Muscle of leg (tissue), 11 donors: Measurements from ENCODE around the gene ZBTB20. TPM values are rescaled to one million over a fixed set of nuclear protein-coding genes. Genes with fewer than 3 reads are reported as not detected.

Experiments
- DNase-seq: peaks from one replicate; pipeline ENCODE4 v3.0.0; 2013
- H3K27ac ChIP-seq: one replicate; pipeline ENCODE4 v1.5.1; 2013; ENCODE audit warnings: mild to moderate bottlenecking, low read length, control low read depth
- H3K27me3 ChIP-seq: one replicate; pipeline ENCODE4 v1.6.1; 2013; ENCODE audit warnings: low read length; ENCODE audit not compliant: control insufficient read depth, insufficient read depth
- H3K36me3 ChIP-seq: one replicate; pipeline ENCODE4 v1.6.1; 2013; ENCODE audit warnings: low read length; ENCODE audit not compliant: control insufficient read depth, insufficient read depth
- H3K4me1 ChIP-seq: one replicate; pipeline ENCODE4 v1.6.1; 2013; ENCODE audit warnings: low read length; ENCODE audit not compliant: control insufficient read depth, insufficient read depth
- H3K4me3 ChIP-seq: one replicate; pipeline ENCODE4 v1.5.1; 2013; ENCODE audit warnings: low read length, control low read depth
- H3K9me3 ChIP-seq: replicated peaks from 2 replicates; pipeline ENCODE4 v1.6.1; 2013; ENCODE audit warnings: low read depth, low read length; ENCODE audit not compliant: control insufficient read depth
- WGBS: methylation state at CpG from one replicate; pipeline ENCODE4 v1.1.5; 2013; ENCODE audit warnings: missing lambda C conversion rate; ENCODE audit not compliant: insufficient coverage; 5-methylcytosine and 5-hydroxymethylcytosine counted together
- polyA plus RNA-seq, 8 donors: library from polyadenylated mRNA; unstranded; fragments of 120-200 nt; gene quantifications; one replicate each; pipeline versions ENCODE4 v1.2.1 to v1.2.3, GENCODE V29; 2013; ENCODE audit warnings: inconsistent platforms in 1 of 8, low replicate concordance in 1 of 8; ENCODE audit not compliant: insufficient read length in 8 of 8, insufficient read depth in 1 of 8
- total RNA-seq: library from RNA; stranded (reverse); fragments of 120-200 nt; gene quantifications from one replicate; pipeline ENCODE4 v1.2.4, GENCODE V29; 2013

ZBTB20 gene
- total and polyA plus RNA-seq, 9 donors: 1.0 to 16.6 (median 2.8) TPM

- H3K36me3 ChIP-seq: no peaks in the 10 kb centered on the region
- WGBS: no CpG with 5 or more reads among the region's 6 CpGs
- H3K4me1 ChIP-seq: peaks cover 10% of the 10 kb centered on the region
- peak overlapping the region; percentile 32 for H3K4me3 ChIP-seq
- H3K27ac ChIP-seq: peak overlapping the region; percentile 93
- DNase-seq: peak; percentile 80
- no peaks in the 10 kb centered on the region for H3K9me3 ChIP-seq
- H3K27me3 ChIP-seq: no peaks in the 10 kb centered on the region
These were observed 523.0 kb downstream of the ZBTB20 start for GRCh38 chr3:114624047-114624445.

- peak overlapping the region; percentile 93 for H3K27ac ChIP-seq
- H3K4me1 ChIP-seq: peaks cover 10% of the 10 kb centered on the region
- no CpG with 5 or more reads among the region's 5 CpGs for WGBS
These were observed 523.6 kb downstream of the ZBTB20 start for GRCh38 chr3:114623420-114624046.

DNA sequence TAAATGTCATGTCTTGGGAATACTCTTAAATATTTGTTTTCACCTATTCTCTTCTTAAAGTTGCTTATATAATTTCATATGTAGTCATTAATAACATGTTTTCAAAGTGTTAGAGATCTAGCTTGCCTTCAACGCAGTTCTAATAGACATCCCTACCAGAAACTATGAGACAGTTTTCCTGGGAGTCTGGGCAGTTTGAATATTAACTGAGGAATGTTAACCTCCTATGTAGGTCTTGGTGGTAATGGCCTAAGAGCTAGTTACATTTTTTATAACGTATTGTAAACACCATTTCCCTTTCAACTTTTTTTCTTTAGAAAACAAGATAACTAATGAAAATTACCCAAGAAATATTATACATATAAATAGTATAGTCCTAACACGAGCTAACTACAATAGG is 525.1 kb downstream of the ZBTB20 start:
- Histone ChIP-seq H3K9me3 (no peaks in the 10 kb centered on the region), H3K4me1 (peaks cover 10% of the 10 kb centered on the region), H3K4me3 (no peak overlapping the region), H3K27ac (no peak overlapping the region), H3K36me3 (no peaks in the 10 kb centered on the region), H3K27me3 (no peaks in the 10 kb centered on the region)
- no CpG with 5 or more reads among the region's 3 CpGs for WGBS
- DNase-seq: no peak

More at GRCh38 chr3:114623420-114624046, 523.6 kb downstream of the ZBTB20 start:
- DNase-seq: no peak
- Histone ChIP-seq H3K36me3 (no peaks in the 10 kb centered on the region), H3K9me3 (no peaks in the 10 kb centered on the region), H3K27me3 (no peaks in the 10 kb centered on the region), H3K4me3 (no peak overlapping the region)

- 100% methylated on average over 1 of the region's 3 CpGs for WGBS
- Histone ChIP-seq H3K27me3 (no peaks in the 10 kb centered on the region), H3K4me1 (peaks cover 9% of the 10 kb centered on the region), H3K4me3 (no peak overlapping the region), H3K9me3 (no peaks in the 10 kb centered on the region), H3K36me3 (no peaks in the 10 kb centered on the region), H3K27ac (no peak overlapping the region)
- DNase-seq: no peak
These were observed 527.3 kb downstream of the ZBTB20 start for GRCh38 chr3:114619771-114620170.

DNA sequence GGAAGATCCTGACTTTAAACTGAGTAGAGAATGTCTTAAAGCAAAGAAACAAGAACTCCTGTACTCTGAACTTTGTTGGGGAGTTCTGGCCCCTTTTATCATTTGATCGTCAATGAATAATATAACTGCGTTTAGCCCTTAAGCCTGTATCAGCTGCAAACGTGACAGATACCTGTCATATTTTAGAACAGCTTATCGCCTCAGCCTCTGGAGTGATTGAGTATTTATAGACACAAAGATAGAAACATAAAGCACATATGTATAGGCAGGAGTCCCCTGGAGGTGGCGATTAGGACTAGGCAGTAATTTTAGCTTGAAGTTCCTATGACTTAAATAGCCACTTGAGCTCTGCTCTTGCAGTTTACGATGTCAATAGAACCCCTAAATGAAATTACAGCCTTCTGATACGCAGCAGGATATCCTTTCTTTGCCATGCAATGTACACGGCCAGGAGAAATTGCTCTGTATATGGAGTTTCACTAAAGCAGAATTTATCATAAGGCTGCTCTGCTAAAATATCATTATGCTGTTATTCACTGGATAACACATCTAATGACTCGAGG is 531.5 kb downstream of the ZBTB20 start:
- DNase-seq: no peak
- WGBS: 83% methylated on average over 1 of the region's 9 CpGs
- Histone ChIP-seq H3K4me3 (no peak overlapping the region), H3K27ac (no peak overlapping the region), H3K4me1 (no peaks in the 10 kb centered on the region), H3K27me3 (no peaks in the 10 kb centered on the region), H3K36me3 (no peaks in the 10 kb centered on the region), H3K9me3 (no peaks in the 10 kb centered on the region)

GRCh38 chr3:114609973-114610630 is 537.0 kb downstream of the ZBTB20 start:
- Histone ChIP-seq H3K4me1 (no peaks in the 10 kb centered on the region), H3K27ac (no peak overlapping the region), H3K4me3 (no peak overlapping the region), H3K9me3 (no peaks in the 10 kb centered on the region), H3K36me3 (no peaks in the 10 kb centered on the region), H3K27me3 (no peaks in the 10 kb centered on the region)
- DNase-seq: no peak
- WGBS: 60% methylated on average over 1 of the region's 4 CpGs

GRCh38 chr3:114608293-114608692 is 538.8 kb downstream of the ZBTB20 start:
- Histone ChIP-seq H3K27me3 (no peaks in the 10 kb centered on the region), H3K36me3 (no peaks in the 10 kb centered on the region), H3K4me3 (no peak overlapping the region), H3K9me3 (no peaks in the 10 kb centered on the region), H3K4me1 (no peaks in the 10 kb centered on the region), H3K27ac (no peak overlapping the region)
- WGBS: no CpG with 5 or more reads among the region's 1 CpG
- DNase-seq: no peak

DNA sequence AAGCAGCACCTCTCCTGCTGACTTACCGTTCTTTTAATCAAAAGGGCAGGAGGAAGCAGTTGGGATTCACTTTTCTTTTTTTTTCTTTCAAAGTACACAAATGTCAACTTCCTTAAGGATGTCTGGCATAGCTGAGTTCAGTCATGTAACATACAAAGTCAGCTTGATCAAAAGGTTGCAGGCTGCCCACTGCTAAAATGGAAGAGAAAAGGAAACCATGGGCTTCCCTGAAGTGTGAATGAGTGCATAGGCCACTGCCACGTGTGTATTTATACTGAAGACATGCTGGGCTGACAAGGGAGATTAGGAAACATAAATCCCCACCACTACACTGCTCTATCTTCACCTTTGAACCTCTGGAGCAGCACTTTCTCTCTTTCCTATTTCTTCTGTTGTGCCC is 540.8 kb downstream of the ZBTB20 start:
- Histone ChIP-seq H3K4me3 (no peak overlapping the region), H3K9me3 (no peaks in the 10 kb centered on the region), H3K4me1 (no peaks in the 10 kb centered on the region), H3K27ac (no peak overlapping the region), H3K36me3 (no peaks in the 10 kb centered on the region), H3K27me3 (no peaks in the 10 kb centered on the region)
- WGBS: no CpG with 5 or more reads among the region's 2 CpGs
- no peak for DNase-seq

DNA sequence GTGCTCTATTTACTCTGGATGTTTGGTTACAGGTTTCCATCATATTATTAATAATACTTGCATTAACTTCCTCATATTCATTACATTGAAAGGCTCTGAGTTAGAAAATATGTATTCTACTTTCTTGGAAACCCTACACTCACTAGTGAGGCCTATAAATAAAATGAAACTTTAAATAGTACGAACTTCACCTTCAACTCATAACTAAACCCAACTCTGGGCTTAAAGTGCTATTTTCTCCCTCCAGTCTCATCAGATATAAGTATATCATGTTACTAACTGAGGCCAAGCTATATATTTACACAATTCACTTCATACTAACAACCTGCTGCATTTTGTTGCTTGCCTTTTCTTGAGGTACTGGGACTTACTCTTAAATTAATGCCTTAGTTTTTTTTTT is 546.5 kb downstream of the ZBTB20 start:
- WGBS: no CpG with 5 or more reads among the region's 1 CpG
- H3K9me3 ChIP-seq: no peaks in the 10 kb centered on the region
- H3K4me1 ChIP-seq: peaks cover 3% of the 10 kb centered on the region
- no peak overlapping the region for H3K4me3 ChIP-seq
- peak; percentile 15 for DNase-seq
- H3K27ac ChIP-seq: no peak overlapping the region
- no peaks in the 10 kb centered on the region for H3K27me3 ChIP-seq
- no peaks in the 10 kb centered on the region for H3K36me3 ChIP-seq

DNA sequence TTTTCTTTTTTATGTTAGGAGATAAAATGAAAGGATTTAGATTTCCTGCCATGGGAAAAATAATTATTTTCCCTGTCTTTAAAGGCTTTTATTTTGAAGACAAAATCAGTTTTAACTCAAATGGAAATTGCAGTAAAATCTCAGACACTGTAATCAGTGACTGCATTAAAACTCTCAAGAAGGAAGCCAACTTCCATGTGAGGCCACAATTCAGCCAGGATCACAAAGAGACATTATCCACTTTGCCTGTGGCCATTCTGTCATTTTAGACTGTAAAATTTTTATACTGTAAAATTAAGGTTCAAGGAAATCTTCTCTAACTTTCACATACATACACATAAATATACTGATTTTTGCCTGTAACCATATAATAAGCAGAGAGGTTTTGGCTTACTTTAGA is 549.2 kb downstream of the ZBTB20 start:
- H3K4me1 ChIP-seq: peaks cover 3% of the 10 kb centered on the region
- H3K9me3 ChIP-seq: no peaks in the 10 kb centered on the region
- H3K36me3 ChIP-seq: no peaks in the 10 kb centered on the region
- H3K27ac ChIP-seq: no peak overlapping the region
- no peak overlapping the region for H3K4me3 ChIP-seq
- DNase-seq: peak; percentile 51
- H3K27me3 ChIP-seq: no peaks in the 10 kb centered on the region
